Endothelial cell (in vitro differentiated cells): ENCODE results near the gene RRM1. TPM values are rescaled to one million over a fixed set of nuclear protein-coding genes. Genes with fewer than 3 reads are reported as not detected.
"Not testable (repeated sequence)": the region's sequence is repeated elsewhere in the genome, so short reads cannot be mapped to it uniquely, and the experiment has no call there.

Experiments
- DNase-seq: peaks from one replicate; pipeline ENCODE4 v3.0.0; 2021; ENCODE audit warnings: low spot score
- H3K27ac Mint-ChIP-seq: one replicate; pipeline ENCODE4 v1.8.0; 2021; ENCODE audit warnings: mixed read lengths, inconsistent platforms; ENCODE audit not compliant: unreplicated experiment
- H3K27me3 Mint-ChIP-seq: one replicate; pipeline ENCODE4 v1.8.0; 2021; ENCODE audit warnings: mild to moderate bottlenecking, moderate library complexity, mixed read lengths, inconsistent platforms; ENCODE audit not compliant: unreplicated experiment
- H3K36me3 Mint-ChIP-seq: one replicate; pipeline ENCODE4 v1.8.0; 2021; ENCODE audit warnings: mild to moderate bottlenecking, low read depth, mixed read lengths, inconsistent platforms; ENCODE audit not compliant: unreplicated experiment
- H3K4me1 Mint-ChIP-seq: one replicate; pipeline ENCODE4 v1.8.0; 2021; ENCODE audit warnings: mild to moderate bottlenecking, mixed read lengths, inconsistent platforms; ENCODE audit not compliant: unreplicated experiment
- H3K4me3 Mint-ChIP-seq: one replicate; pipeline ENCODE4 v1.8.0; 2021; ENCODE audit warnings: mild to moderate bottlenecking, mixed read lengths, inconsistent platforms; ENCODE audit not compliant: unreplicated experiment
- H3K9me3 Mint-ChIP-seq: one replicate; pipeline ENCODE4 v1.8.0; 2021; ENCODE audit warnings: mixed read lengths, inconsistent platforms; ENCODE audit not compliant: unreplicated experiment
- total RNA-seq: library from RNA; stranded (reverse); fragmentation: NEBNext Ultra II Directional; extraction: Animal tissue kit (Norgen Biotek cat#: 25700); gene quantifications from one replicate; pipeline ENCODE4 v1.2.1, GENCODE V29; 2021; ENCODE audit not compliant: unreplicated experiment
- TF ChIP-seq, protein P1 (sequence below): fragments of 200-600 bp; sonication (generic); IDR thresholded peaks from one replicate; pipeline ENCODE4 v1.5.0; 2021; ENCODE audit warnings: antibody characterized with exemption; ENCODE audit not compliant: unreplicated experiment

RRM1 gene
- total RNA-seq, 1 donor from 2014 or later, result 48.0 TPM

DNA sequence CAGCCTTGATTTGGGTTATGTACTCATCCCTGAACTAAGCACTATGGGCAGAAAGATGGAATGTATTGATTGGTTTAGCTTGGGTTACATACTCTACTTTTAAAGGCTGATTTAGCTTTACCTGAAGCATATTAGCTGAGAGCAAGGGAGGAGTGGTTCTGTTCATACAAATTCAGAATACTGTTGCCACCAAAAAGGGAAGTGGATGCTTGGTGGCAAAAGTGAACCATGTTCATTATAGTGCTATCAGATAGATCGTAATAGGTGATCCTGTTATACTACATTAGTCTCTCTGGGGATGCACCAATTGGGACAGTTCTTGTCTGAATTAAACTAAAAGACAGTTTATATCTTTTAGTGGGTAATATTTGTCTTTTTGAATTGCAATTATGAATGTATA is 44.5 kb upstream of the RRM1 start:
- no peaks in the 10 kb centered on the region for H3K27me3 Mint-ChIP-seq

DNA sequence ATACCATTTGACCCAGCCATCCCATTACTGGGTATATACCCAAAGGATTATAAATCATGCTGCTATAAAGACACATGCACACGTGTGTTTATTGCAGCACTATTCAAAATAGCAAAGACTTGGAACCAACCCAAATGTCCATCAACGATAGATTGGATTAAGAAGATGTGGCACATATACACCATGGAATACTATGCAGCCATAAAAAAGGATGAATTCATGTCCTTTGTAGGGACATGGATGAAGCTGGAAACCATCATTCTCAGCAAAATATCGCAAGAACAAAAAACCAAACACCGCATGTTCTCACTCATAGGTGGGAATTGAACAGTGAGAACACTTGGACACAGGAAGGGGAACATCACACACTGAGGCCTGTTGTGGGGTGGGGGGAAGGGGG is 41.4 kb upstream of the RRM1 start:
- not testable (repeated sequence) for H3K27me3 Mint-ChIP-seq, H3K4me3 Mint-ChIP-seq, H3K27ac Mint-ChIP-seq, H3K36me3 Mint-ChIP-seq, DNase-seq, H3K9me3 Mint-ChIP-seq, H3K4me1 Mint-ChIP-seq

More for the DNA sequence above, 44.5 kb upstream of the RRM1 start:
- Mint-ChIP-seq H3K27ac (no peak overlapping the region), H3K36me3 (peaks cover 4% of the 10 kb centered on the region), H3K9me3 (no peaks in the 10 kb centered on the region), H3K4me3 (no peak overlapping the region), H3K4me1 (peaks cover 7% of the 10 kb centered on the region)
- TF ChIP-seq, protein P1, sequence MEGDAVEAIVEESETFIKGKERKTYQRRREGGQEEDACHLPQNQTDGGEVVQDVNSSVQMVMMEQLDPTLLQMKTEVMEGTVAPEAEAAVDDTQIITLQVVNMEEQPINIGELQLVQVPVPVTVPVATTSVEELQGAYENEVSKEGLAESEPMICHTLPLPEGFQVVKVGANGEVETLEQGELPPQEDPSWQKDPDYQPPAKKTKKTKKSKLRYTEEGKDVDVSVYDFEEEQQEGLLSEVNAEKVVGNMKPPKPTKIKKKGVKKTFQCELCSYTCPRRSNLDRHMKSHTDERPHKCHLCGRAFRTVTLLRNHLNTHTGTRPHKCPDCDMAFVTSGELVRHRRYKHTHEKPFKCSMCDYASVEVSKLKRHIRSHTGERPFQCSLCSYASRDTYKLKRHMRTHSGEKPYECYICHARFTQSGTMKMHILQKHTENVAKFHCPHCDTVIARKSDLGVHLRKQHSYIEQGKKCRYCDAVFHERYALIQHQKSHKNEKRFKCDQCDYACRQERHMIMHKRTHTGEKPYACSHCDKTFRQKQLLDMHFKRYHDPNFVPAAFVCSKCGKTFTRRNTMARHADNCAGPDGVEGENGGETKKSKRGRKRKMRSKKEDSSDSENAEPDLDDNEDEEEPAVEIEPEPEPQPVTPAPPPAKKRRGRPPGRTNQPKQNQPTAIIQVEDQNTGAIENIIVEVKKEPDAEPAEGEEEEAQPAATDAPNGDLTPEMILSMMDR, result no peak
- DNase-seq, result no peak

DNA sequence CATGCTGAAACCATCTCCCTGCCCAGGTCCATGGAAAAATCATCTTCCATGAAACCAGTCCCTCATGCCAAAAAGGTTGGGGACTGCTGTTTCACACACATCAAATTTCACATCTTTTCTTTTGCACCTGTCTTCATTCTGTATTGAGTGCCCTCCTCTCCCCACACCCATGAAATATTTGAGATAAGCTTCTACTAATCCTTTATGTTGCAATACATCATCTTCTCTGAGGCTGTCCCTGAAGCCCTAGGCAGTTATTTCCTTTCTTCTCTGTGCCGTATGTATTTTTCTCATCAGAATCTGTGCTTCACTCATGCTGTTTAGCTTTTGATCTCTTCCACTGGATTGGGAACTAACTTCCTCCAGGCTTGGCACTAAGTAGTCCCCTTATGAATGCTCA is 40.0 kb upstream of the RRM1 start:
- Mint-ChIP-seq H3K4me3 (no peak overlapping the region), H3K9me3 (no peaks in the 10 kb centered on the region), H3K27me3 (peaks cover 4% of the 10 kb centered on the region), H3K27ac (no peak overlapping the region), H3K36me3 (peaks cover 10% of the 10 kb centered on the region), H3K4me1 (peaks cover 9% of the 10 kb centered on the region)
- TF ChIP-seq, protein P1, result no peak
- DNase-seq, result no peak

DNA sequence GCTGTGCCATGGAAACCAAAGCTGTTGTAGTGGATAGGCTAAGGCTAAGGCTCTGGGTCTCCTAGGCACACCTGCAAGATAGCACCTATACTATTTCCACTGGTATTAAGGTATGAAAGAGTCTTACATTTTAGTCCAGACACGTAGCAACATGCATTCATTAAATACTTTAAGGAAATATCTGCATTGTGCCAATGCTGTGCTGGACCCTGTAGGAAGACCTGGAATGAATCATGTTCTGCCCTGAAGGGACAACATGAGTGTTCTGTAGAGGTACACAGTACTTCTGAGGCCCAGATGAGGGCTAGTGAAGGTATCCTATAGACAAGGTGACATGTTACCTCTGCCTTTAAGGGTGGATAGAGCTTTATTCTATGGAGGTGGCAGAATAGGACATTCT is 35.2 kb upstream of the RRM1 start:
- Mint-ChIP-seq H3K9me3 (no peaks in the 10 kb centered on the region), H3K27ac (no peak overlapping the region)

DNA sequence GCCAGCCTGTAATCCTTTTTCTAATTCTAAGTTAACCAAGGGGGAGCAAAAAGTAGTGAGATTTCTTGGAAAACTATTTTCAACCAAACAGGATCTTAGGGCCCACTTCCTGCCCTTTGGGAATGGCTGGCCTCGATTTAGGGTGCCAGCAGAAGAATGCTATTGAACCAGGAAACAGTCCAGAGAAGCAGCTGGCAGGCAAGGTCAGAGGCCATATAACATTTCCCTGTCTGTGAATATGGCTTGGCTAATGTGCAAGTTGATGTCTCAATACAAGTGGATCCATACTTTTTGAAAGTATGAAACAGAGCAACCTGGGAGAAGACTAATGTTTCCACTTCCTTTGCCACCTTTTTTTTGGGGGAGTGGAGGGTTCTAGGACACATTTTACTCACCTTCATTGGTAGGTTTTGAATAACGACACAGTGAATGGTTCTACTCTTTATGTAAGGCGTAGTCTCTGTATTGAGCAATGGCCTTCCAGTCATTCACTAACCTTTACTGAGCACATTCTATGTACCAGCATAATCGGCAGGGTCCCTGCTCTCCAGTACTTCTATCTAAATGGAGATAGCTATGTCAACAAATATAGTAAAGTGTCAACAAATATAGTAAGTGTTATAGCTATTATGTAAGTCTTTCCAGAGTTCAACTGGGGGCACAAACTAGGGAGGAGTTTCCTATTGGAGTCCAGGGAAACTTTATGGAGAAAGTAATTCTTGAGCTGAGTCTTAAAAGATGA is 34.2 kb upstream of the RRM1 start:
- Mint-ChIP-seq H3K9me3 (no peaks in the 10 kb centered on the region), H3K4me1 (peaks cover 30% of the 10 kb centered on the region), H3K27me3 (peaks cover 4% of the 10 kb centered on the region), H3K27ac (peak overlapping the region; percentile 64), H3K4me3 (no peak overlapping the region), H3K36me3 (peaks cover 5% of the 10 kb centered on the region)
- TF ChIP-seq, protein P1, result no peak
- DNase-seq, result no peak

More for the DNA sequence above, 35.2 kb upstream of the RRM1 start:
- Mint-ChIP-seq H3K4me3 (no peak overlapping the region), H3K4me1 (peaks cover 22% of the 10 kb centered on the region), H3K27me3 (peaks cover 4% of the 10 kb centered on the region), H3K36me3 (peaks cover 6% of the 10 kb centered on the region)
- TF ChIP-seq, protein P1, result no peak
- no peak for DNase-seq
